ENCODE data around the gene MYO1C.
"Not testable (repeated sequence)": the region's sequence is repeated elsewhere in the genome, so short reads cannot be mapped to it uniquely, and the experiment has no call there.

The MYO1C gene

DNA sequence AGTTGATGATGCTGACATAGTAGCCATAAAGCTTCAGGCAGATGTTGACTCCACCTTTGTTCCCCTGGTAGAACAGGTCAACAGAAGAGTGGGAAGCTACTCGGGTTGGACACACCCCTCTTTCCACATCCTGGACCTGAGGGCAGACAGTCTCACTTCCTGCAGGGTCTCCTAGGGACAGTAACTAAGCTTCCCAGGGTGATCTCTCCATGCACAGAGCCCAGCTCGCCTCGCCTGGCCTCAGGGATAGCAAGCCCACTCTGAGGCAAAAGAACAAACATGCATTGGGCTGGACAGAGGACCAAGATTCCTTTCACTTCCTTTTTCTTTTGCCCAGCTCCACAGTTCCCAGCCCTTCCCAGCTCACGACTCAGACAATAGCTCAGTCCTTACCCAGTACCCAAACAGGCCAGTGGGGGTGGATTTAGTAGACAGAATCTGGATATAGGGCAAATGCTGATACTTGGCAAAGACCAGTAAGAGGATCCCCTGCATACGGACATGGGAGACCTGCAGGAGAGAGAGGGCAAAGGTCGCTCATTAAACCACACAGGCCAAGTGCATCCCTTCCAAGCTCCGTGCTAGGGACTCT, 16.9 kb upstream of the MYO1C start:
- peak; percentile 66 for DNase-seq (ENCODE audit: low spot score)

- DNase-seq (ENCODE audit: low spot score) = not testable (repeated sequence)
Measured at GRCh38 chr17:1508709-1509108, 16.2 kb upstream of the MYO1C start.

GRCh38 chr17:1506649-1507267, 14.3 kb upstream of the MYO1C start:
- no peak for DNase-seq (ENCODE audit: low spot score)

GRCh38 chr17:1505586-1505985, 13.1 kb upstream of the MYO1C start:
- DNase-seq (ENCODE audit: low spot score) = no peak

DNA sequence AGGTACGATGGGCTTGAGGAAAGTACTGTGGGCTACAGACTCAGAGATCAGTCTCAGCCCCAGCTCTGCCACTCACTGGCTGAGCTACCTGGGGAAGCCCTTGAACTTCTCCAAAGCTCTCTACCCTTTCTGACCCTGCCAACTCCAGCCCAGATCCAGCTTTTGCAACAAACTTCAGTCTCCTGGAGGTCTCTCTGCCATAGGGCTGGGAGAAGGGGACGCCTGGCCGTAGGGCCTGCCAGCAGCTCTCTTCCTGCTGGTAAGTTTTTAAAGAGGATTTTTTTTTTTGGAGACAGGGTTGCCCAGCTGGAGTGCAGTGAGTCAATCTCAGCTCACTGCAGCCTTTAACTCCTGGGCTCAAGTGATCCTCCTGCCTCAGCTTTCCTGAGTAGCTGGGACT, 12.4 kb upstream of the MYO1C start:
- no peak for DNase-seq (ENCODE audit: low spot score)

GRCh38 chr17:1503699-1504098, 11.2 kb upstream of the MYO1C start:
- no peak for DNase-seq (ENCODE audit: low spot score)

- DNase-seq (ENCODE audit: low spot score) = no peak
Measured at GRCh38 chr17:1498869-1499268, 6.4 kb upstream of the MYO1C start.

DNA sequence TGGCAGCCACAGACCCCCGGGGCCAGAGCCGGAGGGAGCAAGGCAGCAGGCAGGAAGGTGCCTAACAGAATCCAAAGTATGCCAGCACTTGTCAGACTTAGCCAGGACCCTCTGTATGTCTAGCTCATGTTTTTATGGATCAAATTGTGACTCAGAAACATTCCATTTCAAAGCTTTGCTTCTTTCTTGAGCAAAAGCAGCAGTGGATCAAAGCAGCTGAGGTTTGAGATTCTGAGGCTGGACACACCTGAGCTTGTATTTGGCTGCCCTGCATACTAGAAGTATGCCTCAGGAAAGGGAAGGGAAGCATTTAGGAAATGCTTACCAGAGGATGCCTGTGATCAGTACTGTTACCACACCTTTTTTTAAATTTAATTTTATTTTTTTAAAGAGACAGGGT, 5.7 kb upstream of the MYO1C start:
- no peak for DNase-seq (ENCODE audit: low spot score)

GRCh38 chr17:1497831-1498230, 5.3 kb upstream of the MYO1C start:
- no peak for DNase-seq (ENCODE audit: low spot score)

DNA sequence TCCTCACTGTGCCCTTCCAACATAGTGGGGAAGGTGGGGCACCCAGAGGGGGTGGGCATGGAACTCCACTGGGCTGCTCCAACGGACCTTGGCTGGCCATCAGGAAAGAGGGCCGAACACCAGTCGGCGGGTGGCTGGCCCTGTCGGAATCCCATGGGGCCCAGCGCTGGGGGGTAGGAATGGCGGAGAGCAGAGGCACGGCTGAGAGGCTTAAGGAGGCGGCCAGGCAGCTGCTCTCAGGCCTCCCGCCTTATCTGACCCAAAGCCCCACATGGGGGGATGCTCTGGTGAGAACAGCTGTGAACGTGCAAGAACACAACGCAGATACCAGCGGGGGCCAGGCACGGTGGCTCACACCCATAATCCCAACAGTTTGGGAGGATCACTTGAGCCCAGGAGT, 4.4 kb upstream of the MYO1C start:
- no peak for DNase-seq (ENCODE audit: low spot score)

DNA sequence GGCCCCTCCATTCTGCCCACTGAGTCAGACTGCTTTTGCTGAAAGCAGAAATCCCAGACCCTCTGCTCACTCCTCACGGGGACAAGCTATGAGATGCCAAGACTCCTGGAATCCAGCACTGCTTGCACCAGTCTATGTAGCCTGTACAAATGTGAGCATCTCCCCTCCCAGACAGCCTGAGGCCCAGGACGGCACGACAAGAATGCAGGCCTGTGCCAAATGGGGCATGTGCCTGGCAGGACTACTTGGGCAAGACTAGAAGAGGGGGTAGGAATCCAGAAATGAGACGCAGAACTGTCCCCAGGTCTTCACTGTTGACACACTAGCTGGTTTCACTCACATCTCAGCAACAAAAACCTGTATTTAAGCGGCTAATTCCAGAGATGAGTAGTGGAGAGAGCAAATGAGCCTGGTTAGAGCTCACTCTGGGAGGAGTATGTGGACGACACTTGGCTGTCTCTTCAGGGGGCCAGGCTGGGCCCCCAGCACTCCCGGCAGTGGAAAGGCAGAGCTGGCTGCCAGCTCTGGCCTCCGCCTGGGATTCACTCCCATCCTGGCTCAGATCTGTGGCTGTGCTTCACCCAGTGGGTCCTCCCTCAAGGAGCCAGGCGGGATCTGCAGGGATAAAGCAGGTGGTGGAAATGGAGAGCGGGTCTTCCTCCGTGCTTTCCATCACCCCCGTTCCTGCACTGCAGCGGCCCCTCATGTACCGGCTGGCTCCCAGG, 2.9 kb upstream of the MYO1C start:
- DNase-seq (ENCODE audit: low spot score) = no peak

DNA sequence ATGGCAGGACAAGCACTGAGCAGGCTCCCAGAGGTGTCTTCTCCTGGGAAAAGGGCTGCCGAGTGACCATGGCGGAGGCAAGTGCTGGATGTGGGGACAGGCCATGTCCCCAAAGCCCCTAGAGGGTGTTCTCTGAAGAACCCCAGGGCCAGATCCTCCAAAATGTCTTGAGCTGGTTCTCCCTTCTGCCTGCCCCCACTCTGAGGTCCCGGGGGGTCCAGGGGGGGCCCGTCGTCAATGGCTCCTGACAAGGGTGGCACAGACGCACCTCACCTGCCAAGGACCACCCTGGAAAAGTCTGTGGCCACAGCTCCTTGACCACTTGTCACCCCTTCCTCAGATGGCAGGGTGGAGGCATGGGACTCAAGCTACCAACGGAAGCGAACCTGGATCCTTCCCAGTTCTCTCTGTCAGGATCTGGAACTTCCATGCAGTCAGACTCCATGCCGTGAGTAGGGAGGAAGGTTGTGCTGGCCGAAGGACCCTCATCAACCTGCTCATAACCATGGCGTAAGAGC, 2.3 kb upstream of the MYO1C start:
- no peak for DNase-seq (ENCODE audit: low spot score)

DNA sequence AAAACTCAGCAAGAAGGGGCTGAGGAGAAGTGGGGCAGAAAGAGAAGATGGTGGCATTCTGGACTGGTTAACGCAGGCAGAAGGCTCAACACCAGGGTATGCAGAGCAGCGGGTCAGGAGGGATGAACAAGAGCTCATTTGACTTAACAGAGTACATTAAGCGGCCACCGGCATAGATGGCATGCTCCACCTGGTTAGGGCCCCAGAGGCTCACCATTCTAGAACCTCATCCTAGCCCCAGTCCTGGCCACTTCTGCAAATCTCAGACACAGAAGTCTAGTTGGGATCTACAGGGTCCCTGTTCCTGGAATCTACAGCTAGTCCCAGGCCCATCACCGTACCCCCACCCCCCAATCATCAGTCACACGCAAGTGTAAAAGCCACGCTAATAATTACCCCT, 1.7 kb upstream of the MYO1C start:
- DNase-seq (ENCODE audit: low spot score) = no peak

- no peak for DNase-seq (ENCODE audit: low spot score)
Measured at GRCh38 chr17:1493291-1493980, 950 bp upstream of the MYO1C start.

DNA sequence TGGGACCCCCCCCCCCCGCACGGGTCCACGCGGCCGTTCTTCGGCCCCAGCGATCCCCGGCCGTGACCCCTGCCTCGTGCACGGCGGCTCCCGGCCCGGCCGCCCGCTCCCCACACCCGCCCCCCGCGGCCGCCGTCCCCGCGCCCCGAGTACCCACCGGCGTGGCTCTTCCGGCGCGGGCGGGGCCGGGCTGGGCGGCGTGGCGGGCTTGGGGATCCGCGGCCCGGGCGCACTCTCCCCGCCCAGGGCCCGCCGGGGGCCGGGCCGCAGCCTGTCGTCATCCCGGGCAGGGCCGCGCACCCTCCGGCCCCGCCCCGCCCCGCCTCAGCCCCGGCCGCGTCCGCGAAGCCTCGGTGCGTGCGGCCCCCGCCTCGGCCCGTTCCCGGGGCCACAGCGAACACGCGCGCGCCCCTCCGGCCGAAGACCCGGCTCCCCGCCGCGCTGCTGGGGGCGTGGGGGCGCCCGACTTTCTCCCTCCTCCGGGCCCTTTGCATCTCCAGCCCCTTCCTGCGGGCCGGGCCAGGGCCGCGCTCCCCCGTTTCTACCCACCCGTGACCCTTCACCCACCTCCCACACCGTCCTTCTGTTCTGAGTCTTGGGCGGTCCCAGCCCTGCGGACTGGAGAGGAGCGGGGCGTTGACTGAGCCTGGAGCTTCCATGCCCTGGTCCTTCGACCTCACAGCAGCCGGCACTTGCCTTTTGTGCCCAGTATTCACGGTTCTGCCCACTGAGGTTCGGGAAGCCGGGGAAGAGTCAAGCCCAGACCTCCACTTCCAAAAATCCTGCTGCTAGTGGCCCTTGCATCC, 840 bp downstream of the MYO1C start:
- DNase-seq (ENCODE audit: low spot score) = peak; percentile 38

GRCh38 chr17:1490643-1491442, 1.6 kb downstream of the MYO1C start:
- peak; percentile 64 for DNase-seq (ENCODE audit: low spot score)

DNA sequence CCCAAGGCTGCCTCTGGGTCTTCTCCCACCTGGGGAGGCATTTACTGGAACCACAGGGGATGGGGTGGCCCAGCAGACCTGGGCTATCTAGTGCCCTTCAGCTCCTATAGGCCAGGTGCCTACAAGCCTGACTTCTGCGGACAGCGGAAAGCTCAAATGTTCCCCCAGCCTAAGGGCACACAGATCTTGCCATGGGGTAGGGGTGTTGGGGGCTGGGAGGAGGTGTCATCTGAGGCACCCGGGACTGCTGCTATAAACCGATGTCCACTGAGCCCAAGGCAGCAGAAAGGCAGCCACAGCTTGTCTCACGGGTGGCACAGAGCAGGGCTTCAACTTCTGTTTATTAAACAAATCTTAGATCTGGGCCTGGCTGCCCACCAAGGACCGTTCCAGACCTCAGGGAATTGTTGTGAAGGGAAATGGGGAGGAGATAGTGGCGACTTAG, 3.6 kb downstream of the MYO1C start:
- no peak for DNase-seq (ENCODE audit: low spot score)

DNA sequence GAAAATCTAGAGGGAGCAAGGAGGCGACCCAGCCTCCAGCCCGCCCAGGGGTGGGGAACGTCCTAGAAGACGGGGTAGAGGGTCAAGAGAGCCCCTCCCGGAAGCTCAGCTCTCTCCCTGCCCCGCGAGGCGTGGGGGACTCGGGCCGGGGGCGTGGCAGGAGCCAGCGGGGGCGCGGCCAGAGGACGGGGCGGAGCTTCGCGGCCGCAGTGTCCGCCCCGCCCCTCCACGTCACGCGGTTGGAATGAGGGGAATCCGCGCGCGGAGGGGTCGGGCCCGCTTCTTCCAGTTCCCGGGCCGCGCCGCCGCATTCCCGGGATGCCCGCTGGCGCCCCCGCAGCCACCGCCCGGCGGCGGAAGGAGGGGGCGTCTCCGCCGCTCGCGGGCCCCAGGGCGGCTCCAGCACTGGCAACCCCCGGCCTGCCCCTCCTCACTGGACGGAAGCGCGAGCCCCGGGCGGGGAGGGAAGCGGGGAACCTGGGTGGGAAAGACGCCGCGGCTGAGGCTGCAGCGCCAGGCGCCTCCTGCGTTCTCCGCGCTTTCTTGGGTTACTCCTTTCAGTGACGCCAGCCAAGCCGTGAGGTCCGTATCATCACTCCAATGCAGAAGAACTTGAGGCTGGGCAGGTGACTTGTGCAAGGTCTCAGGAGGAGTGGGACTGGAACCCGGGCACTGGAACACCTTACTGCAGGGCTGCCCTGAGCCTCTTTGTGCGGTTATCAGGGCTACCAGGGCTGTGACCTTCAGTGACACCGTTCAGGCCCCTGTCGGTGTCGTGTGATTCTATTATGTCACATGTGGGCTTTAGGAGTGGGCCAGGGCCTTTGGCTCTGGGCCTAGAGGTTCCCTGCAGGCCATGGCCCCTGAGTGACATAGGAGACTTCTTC, 4.3 kb downstream of the MYO1C start:
- DNase-seq (ENCODE audit: low spot score) = peak; percentile 86

DNA sequence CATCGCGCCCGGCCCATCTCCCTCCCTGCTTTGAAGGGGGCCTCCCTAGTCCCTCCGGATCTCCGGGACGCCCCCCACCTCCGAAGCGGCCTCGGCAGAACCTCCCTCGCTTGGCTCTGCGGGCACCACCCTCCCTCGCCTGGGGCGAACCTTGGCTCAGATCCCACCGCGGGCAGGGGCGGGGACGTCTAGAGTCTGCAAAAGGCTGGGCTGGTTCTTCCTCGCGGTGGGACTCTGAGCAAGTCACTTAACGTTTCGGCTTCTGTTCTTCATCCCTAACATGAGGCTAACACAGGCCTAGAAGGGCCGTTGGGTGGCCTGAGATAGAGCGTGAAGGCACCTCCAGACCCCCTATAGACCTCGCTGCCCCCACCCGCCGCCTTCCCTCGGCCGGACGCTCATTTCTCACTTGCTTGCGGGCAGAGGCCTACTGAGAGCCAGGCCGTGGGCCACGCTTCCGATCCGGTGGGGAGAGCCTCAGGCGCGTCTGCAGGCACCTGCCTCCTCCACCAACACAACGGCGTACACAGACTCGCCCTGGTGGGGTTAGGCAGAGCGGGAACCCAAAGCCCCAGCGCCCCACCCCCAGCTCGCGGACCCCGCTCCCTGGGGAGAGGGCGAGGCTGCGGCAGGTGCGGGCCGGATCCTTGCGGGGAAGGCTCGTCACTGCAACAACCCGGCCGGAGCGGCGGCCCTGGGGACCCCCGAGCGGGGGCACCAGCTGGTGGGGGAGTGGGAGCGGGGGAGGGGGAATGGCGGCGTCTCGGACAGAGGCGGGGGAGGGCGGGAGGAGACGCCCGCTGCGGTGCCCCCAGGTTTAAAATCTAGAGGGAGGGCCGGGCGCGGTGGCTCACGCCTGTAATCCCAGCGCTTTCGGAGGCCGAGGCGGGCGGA, 5.4 kb downstream of the MYO1C start:
- DNase-seq (ENCODE audit: low spot score) = peak; percentile 92
